Measurements from ENCODE around the gene DBI.
A peak's percentile ranks its signal among the peaks of the same experiment; 100 is the strongest.
"Not testable (repeated sequence)": the region's sequence is repeated elsewhere in the genome, so short reads cannot be mapped to it uniquely, and the experiment has no call there.

The DBI gene

DNA sequence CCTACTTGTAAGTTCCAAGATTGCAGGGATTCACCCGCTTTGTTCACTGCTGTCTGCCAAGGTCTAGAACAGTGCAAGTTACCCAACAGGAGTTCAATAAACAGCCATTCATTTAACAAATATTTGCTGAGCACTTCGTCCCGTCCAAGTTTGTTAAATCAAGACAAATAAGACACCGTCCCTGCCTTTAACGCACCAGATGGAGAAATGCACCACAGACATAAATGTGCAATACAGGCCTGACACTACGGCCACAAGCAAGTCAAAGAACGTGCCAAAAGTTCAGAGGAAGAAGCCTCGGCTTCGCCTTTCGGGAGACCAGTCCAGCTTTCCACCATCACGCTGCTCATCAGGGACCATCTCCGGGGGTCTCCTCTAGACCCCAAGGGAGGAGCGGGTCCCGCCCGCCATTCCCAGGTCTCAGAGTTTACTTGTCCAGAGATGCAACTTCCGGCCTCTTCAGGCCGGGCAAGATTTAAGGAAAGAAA is 572 bp upstream of the DBI start:
- DNase-seq = no peak

DNA sequence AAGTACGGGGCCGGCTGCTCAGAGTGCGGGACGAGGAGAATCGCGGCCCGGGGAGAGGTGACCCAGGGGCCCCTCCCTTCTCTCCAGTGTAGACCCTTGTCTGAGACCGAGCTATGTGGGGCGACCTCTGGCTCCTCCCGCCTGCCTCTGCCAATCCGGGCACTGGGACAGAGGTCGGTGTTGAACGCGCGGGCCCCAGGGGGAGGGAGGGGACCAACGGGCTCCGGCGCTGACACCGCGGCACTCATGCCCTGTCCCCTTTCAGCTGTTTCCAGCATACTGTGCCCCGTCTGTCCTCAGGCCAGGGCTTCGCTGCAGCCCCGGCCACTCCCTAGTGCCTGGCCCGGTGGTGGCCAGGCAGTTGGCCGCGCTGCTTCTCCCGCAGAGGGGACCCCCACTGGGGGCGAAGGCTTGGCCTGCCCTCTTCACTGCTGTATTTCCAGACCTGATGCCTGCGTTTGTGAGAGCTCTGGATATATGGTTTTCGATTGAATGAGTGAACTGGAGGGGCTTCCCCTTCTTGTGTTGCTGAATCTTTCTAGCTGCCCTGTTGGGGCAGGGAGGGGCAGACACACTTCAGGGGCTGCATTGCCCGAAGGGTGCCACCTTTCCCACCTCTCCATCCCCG is 809 bp downstream of the DBI start:
- DNase-seq = peak; percentile 74

DNA sequence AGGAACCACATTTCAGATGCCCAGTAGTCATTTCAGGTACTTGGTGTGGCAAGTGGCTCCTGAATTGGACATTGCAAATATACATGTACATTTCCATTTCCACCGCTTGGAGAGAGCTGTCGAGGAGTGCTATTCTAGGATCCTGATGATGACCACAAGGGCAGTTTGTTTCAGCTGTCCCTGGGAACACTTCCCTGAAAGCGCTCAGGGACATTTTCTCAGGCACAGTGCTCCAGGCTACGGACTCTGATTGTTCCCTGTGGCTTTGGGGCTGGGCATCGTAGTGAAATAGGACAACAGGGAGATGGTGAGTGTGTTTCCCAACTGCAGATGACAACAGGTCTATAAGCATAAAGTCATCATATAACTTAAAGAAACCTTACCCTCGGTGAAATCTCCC is 3.1 kb downstream of the DBI start:
- DNase-seq = no peak

DNA sequence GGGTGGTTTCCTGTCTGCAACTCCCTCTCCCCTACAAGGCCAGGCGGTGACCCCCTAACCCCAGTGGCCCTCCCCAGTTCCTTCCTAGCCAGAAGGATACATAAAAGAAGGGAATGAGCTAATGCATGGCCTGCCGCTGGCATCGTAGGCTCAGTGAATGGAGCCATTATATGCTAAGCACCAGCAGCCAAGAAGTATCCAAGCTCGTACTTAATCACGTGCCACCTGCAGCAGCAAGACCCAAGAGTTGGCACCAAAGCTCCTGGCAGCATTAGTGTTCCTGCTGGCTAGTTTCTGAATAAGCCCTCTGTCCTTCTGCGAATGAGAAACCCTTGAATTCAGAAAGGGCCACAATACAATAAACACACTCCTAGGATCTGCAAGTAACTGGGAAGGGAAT is 4.3 kb downstream of the DBI start:
- peak; percentile 57 for DNase-seq

DNA sequence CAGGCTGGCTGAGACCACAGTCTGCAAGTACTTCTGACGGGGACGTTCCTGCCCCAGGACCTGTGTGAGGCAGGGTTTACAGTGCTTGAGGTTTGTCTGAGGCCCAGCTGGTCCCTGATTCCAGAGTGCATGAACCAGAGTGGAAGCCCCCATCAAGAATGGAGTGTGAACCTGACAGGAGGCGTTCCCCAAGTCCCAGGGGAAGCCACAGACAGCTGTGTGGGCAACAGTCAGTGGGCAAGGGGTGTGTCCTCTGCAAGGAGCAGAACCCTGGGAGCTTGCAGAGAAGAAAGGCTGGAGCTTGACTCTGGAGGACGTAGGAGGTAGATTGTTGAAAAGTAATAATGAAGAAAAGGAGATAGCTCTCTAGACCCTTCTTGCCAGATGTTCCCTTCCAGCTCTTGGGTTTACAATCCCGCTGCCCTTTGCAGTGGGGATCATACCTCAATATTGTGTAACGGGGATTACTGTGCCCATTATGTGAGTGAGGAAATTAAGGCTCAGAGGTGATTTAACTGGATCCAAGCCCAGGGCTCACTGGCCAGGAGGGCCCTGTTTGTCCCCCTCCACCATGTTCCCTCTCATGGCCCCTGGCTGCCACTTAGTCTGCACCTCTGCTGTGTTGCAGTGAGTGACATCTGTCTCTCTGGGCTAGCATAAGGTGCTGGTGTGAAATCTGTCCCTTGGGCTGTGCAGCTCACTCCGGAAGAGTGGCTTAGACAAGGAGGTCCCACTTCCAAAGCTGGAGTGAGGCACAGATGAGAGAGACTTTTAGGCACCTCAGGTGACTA is 6.2 kb downstream of the DBI start:
- DNase-seq = no peak

DNA sequence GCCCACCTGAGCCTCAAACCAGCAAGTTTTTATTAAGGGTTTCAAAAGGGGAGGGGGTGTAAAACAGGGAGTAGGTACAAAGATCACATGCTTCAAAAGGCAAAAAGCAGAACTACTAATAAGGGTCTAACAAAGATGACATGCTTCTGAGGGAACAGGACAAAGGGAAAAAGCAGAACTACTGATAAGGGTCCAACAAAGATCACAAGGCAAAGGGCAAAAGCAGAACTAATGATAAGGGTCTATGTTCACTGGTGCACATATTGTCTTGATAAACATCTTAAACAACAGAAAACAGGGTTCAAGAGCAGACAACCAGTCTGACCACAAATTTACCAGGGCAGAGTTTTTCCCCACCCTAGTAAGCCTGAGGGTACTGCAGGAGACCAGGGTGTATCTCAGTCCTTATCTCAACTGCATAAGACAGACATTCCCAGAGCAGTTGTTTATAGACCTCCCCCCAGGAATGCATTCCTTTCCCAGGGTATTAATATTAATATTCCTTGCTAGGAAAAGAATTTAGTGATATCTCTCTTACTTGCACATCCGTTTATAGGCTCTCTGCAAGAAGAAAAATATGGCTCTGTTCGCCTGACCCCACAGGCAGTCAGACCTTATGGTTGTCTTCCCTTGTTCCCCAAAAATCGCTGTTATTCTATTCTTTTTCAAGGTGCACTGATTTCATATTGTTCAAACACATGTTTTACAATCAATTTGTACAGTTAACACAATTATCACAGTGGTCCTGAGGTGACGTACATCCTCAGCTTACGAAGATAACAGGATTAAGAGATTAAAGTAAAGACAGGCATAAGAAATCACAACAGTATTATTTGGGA is 7.3 kb downstream of the DBI start:
- not testable (repeated sequence) for DNase-seq

DNA sequence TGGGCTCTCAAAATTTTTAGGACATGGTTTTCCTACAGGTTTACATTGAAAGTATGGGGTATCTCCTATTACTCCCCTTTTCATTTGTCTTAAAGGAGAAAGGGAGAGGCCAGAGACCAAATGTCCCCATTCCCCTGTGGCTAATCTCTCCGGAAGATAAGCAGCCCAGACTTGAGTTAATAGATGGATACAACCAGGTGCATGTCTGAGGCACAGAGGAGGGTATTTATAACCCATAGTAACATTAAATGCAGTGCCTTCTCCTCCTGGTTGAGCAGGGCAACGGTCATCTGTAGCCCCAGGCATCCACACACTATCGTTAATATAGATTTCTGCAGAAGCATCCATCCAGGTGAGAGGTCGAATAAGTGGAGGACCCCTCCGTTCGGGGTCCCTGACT is 9.6 kb downstream of the DBI start:
- DNase-seq = not testable (repeated sequence)

DNA sequence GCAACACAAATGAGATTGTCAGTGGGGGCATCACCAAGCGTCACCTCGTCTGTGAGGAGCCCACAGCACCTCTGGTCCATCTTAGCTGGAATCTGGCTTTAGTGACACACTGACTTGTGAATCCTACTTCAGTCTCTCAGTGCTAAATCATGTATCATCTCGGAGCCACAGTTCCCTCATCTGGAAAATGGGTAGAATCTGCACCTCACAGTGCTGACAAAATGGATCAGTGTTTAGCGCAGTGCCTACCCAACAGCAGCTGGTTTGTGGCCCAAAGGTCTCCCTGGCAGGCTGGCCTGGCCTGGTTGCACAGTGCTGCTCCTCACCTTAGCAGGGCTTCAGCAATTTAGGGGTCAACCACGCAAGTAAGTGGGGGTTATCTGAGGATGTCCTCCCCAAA is 10.0 kb downstream of the DBI start:
- DNase-seq = no peak

DNA sequence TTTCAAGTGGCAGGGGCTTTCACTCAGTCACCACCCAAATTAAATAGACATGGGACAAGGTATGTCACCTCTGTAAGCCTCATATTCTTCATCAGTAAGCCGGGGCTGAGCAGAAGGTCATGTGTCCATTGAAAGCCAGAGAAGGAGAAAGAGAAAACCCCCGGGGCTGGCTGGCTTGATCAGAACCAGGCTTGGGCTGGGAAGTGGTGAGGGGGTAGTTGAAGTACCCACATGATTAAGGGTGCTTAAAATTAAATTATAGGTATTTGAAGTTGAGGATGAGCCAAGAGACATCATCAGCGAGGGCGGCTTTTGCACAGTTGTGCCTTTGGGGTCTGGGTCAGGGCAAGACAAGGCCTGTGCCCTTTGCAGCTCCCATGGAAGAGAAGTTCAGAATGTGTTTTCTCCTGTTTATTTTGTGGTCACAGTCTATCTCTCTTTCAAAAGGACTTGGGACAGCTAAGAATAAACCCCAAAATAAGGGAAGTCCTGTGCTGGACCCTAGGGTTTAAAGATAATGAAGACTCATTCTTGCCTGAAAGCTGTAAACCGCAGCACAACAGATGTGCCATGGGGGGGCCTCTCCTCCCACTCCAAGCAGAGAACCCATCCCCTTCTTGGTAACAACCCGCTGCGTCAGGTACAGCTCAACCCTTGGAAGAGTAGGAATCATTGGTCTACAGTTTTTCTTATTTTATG is 10.7 kb downstream of the DBI start:
- peak; percentile 41 for DNase-seq

DNA sequence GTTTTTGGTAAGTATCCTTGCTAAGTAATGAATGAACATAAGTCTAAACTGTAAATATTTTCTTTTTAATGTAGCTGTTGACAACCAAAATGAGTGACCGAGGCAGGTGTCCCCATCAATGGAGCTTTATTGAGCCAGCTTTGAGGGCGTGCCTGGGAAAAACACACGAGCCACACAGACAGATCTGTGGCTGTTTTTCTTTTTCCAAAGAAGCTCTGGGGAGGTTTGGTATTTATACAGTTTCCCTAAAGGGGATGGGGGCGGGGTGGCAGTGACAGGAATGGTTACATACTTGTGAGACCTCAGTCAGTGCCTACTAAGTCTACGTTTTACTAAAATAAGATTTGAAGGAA is 11.2 kb downstream of the DBI start:
- DNase-seq = peak; percentile 53

DNA sequence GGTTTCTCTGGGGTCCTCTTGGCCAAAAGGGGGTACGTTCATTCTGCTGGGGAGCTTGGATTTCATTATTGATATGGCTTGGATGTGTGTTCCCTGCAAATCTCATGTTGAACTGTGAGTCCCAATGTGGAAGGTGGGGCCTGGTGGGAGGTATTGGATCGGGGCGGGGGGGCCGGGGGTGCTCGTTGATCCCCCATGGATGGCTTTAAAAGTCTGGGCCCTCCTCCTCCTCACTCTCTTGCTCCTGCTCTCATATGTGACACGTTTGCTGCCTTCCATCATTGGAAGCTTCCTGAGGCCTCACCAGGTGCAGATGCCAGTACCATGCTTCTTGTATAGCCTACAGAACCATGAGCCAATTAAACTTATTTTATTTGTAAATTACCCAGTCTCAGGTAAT is 11.8 kb downstream of the DBI start:
- no peak for DNase-seq

DNA sequence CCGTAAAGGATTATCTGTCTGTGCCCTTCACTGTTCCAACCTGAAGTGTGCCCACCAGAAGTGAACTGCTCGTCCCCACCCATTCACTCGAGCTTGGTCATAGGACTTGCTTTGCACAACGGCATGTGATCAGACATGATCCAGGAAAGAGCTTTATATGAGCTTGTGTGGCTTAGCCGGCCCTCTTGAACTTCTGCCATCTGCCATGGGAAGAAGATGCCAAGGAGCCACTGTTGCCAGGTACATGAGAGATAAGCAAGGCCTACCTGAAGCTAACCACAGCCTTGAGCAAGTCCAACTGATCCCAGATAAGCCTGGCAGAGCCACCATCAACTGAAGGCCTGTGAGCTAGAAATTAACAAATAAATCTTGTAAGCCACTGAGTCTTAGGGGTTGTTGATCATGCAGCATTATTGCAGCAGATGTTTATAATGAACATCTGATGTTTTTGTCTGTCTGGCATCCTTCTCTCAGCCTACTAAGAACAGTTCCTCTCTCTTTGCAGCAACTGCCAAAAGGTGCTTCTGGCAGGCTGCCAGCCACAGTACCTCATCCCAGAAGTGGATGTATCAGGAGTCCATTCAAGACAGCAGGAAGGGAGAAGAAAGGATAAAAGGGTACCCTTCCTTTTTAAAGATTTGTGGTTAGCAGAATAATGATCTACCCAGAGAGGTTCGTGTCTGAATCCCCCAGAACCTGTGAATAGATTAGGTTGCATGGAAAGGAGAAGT is 16.8 kb downstream of the DBI start:
- no peak for DNase-seq

DNA sequence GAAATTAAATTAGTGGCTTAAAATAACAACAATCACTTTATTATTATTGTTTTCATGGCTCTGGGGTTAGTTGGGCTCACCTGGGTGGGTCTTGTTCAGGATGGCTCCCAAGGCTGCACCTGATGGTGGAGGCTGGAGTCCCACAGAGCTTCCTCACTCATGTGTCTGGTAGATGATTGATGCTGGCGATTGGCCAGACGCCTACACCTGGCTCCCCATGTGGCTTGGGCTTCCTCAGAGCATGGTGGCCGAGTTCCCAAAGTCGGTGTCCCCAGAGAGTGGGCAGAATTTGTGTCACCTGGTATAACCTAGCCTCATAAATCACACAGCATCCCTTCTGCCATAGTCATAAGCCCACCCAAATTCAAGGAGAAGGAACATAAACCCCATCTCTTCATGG is 18.2 kb downstream of the DBI start:
- no peak for DNase-seq

DNA sequence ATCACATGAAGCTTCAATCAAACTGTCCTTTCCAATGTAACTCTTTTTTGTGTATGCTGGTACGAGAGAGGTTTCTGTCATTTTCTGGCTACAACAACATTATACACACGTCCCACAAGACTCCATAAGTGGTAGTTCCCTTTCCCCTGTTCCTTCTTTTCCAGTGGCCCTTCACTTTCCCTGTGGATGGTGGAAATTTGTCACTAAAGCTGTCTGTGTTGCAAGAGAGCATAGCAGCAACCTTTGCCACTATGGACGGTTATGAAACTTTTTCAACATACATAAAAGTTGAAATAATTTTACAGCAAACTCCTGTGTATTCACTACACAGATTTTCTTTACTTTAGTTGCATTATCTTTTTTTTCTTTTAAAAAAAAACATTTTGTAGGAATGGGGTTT is 18.7 kb downstream of the DBI start:
- no peak for DNase-seq

DNA sequence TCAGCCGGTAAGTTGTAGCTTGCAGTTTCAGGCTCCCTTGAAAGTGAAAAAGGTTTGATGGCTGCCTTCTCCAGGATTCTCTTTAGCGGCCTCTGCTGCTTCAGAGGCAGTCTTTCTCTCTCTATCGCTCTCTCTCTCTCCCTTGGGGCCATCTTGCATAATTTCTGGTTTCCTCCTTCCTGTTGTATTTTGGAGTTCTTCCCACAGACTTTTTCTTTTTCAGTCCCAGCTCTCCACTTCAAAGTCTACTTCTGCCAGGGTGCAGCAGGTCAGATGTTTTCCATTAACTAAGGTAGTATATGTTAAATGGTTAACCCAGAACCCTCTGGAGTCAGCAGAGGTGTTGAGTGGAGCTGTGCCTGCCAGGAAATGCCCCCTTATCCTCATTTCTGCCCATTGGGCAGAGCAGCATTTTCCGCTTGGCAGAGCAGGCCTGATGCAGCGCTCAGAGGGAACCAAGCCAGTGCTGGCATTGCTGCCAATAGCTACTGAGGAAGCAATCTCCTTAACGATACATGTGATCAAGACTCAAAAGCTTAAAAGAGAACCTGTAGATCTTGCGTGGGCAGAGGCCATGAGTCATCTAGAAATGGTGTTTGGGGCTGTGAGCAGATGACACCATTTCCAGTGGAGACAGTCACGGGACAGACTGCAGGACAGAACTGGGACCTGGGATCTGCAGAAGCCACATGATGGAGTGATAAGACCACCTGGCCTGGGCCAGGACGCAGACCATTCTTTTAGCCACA is 20.8 kb downstream of the DBI start:
- peak; percentile 65 for DNase-seq

DNA sequence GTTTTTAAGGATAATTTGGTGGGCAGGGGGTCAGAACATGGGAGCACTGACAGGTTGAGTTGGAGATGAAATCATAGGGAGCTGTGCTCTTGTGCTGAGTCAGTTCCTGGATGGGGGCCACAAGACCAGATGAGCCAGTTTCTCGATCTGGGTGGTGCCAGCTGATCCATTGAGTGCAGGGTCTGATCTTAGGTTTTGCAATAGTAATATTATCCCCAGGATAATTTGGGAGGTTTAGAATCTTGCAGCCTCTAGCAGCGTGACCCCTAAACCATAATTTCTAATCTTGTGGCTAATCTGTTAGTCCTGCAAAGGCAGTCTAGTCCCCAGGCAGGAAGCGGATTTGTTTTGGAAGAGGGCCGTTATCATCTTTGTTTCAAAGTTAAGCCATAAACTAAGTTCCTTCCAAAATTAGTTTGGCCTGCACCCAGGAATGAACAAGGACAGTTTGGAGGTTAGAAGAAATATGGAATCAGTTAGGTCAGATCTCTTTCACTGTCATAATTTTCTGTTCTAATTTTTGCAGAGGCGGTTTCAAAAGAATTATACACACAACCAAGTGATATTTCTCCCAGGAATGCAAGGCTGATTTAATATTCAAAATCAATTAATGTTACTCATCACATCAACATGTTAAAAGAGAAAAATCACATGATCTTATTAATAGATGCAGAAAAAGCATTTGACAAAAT is 23.0 kb downstream of the DBI start:
- DNase-seq = no peak

DNA sequence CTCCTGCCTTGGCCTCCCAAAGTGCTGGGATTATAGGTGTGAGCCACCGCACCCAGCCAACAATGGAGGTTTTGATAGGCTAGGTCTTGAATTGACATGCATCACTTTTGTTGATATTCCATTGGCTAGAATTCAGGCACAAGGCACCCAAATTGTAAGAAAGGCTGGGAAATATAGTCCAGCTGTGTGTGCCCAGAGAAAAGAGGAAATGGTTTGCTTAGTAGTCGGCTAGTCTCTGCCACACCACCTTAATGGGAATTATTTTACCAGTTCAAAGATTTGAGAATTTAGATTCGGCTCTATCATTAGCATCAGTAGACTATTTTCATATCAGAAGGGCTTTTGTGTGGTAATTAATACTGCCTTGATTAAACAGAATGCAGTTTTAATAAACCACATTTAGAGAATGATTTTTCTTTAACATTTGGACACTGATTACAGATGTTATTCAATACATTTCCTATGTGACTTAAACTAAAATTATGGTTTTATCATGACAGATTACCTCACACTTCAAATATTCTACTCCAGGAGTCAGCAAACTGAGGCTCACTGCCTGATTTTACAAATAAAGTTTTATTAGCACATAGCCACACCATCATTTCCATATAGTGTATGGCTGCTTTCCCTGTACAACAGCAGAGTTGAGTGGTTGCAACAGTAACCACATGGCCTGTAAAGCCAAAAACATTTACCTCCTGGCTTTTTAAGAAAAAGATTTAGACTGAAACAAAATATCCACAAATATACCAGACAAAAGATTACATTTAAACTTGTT is 27.4 kb downstream of the DBI start:
- no peak for DNase-seq

DNA sequence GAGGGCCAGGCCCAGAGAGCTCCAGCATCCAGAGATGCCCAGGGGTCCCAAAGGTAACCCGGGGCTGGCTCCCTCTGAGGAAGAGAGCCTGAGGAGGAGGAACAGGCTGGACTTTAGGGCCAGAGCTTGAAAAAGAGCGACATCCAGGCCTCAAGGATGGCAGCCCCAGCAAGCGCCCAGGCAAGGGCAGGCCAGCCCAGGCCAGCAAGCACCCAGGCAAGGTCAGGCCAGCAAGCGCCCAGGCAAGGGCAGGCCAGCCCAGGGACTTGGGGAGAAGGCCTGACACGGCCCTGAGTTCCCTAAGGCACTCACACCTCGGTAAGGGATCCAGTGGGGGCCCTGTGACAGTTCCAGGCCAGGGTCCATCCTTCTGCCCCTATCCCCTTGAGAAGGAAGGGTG is 30.4 kb downstream of the DBI start:
- no peak for DNase-seq

DNA sequence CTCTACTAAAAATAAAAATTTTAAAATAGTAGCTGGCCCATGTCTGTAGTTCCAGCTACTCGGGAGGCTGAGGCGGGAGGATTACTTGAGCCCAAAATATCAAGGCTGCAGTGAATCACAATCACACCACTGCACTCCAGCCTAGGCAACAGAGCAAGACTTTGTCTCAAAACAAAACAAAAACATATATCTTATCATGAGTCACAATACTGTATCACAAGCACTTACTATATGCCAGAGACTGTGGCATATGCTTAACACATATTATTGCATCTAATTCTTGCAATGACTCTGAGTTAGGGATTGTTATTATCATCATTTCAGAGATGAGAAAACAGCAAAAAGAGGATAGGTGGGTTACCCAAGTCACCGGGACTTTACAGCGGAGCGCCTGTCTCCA is 35.3 kb downstream of the DBI start:
- DNase-seq = no peak
